GM19351 (cell line): ENCODE measurements around the gene LRRC56.

ENCODE experiments used
- ATAC-seq: cut with Tn5 transposase; IDR thresholded peaks from one replicate; pipeline ENCODE4 v1.9.1; 2021; ENCODE audit warnings: mild to moderate bottlenecking, moderate library complexity; ENCODE audit not compliant: unreplicated experiment

The LRRC56 gene

GRCh38 chr11:556662-557256 lies 19.4 kb downstream of the LRRC56 start:
- no peak for ATAC-seq

- no peak for ATAC-seq
These were observed 20.2 kb downstream of the LRRC56 start for GRCh38 chr11:557328-558132.

GRCh38 chr11:558503-558902 lies 21.2 kb downstream of the LRRC56 start:
- ATAC-seq: no peak

GRCh38 chr11:559020-559620 lies 21.8 kb downstream of the LRRC56 start:
- ATAC-seq: no peak

GRCh38 chr11:559712-560304 lies 22.5 kb downstream of the LRRC56 start:
- no peak for ATAC-seq

GRCh38 chr11:560305-561147 lies 23.2 kb downstream of the LRRC56 start, which contains the start of the genes LMNTD2 and RASSF7:
Gene LMNTD2 (minus strand): TSS chr11:560738. CDS start chr11:560716, 22 bp downstream.
Gene RASSF7 (plus strand): TSS chr11:560970. CDS start chr11:561769, 799 bp downstream.
- peak; percentile 72 for ATAC-seq

- peak; percentile 10 for ATAC-seq
These were observed 24.0 kb downstream of the LRRC56 start for GRCh38 chr11:561148-562003.

GRCh38 chr11:562046-562645 lies 24.8 kb downstream of the LRRC56 start:
- ATAC-seq: no peak

- ATAC-seq: no peak
These were observed 25.9 kb downstream of the LRRC56 start for GRCh38 chr11:563066-563811.

GRCh38 chr11:563812-564578 lies 26.7 kb downstream of the LRRC56 start:
- no peak for ATAC-seq

- no peak for ATAC-seq
These were observed 28.7 kb downstream of the LRRC56 start for GRCh38 chr11:565921-566509.

- ATAC-seq: no peak
These were observed 29.8 kb downstream of the LRRC56 start for GRCh38 chr11:567011-567628.

- peak; percentile 15 for ATAC-seq
These were observed 30.4 kb downstream of the LRRC56 start for GRCh38 chr11:567629-568292.

GRCh38 chr11:568306-569157 lies 31.2 kb downstream of the LRRC56 start:
- peak; percentile 90 for ATAC-seq

- ATAC-seq: no peak
These were observed 32.0 kb downstream of the LRRC56 start for GRCh38 chr11:569158-569885.
